ENCODE data around the gene TPRN.

TPRN gene

GRCh38 chr9:137192448-137192780 is 8.1 kb downstream of the TPRN start:
- POLR2A ChIA-PET, result interaction anchor here (1.5 to 1.7 kb wide), 3 partner anchors 13 to 106 kb away, joined by 4 to 6 read pairs (median 5); partner anchors contain the start of genes MAN1B1, NDOR1 and TMEM203
- no peak for TF ChIP-seq FOXK2 (IDR thresholded peaks at IDR 0.05)
- TF ChIP-seq TARDBP (IDR thresholded peaks at IDR 0.05), result no peak
- TF ChIP-seq ZNF384 (IDR thresholded peaks at IDR 0.05), result no peak
- TF ChIP-seq HDGF (IDR thresholded peaks at IDR 0.05; ENCODE audit: borderline replicate concordance), result no peak
- no peak for TF ChIP-seq BHLHE40 (IDR thresholded peaks at IDR 0.05; ENCODE audit: borderline replicate concordance)
- TF ChIP-seq LEF1 (IDR thresholded peaks at IDR 0.05; ENCODE audit: borderline replicate concordance), result no peak
- TF ChIP-seq CTBP1 (IDR thresholded peaks at IDR 0.05; ENCODE audit: borderline replicate concordance), result no peak
- TF ChIP-seq, protein P1, sequence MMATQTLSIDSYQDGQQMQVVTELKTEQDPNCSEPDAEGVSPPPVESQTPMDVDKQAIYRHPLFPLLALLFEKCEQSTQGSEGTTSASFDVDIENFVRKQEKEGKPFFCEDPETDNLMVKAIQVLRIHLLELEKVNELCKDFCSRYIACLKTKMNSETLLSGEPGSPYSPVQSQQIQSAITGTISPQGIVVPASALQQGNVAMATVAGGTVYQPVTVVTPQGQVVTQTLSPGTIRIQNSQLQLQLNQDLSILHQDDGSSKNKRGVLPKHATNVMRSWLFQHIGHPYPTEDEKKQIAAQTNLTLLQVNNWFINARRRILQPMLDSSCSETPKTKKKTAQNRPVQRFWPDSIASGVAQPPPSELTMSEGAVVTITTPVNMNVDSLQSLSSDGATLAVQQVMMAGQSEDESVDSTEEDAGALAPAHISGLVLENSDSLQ (IDR thresholded peaks at IDR 0.05), result no peak
- TF ChIP-seq SUZ12 (IDR thresholded peaks at IDR 0.05), result no peak
- TF ChIP-seq FOXM1 (IDR thresholded peaks at IDR 0.05; ENCODE audit: borderline replicate concordance), result no peak
- TF ChIP-seq ELF4 (IDR thresholded peaks at IDR 0.05), result no peak
- no peak for TF ChIP-seq L3MBTL2 (conservative IDR thresholded peaks at IDR 0.05)
- no peak for TF ChIP-seq FOXA1 (IDR thresholded peaks at IDR 0.05)
- TF ChIP-seq NFRKB (IDR thresholded peaks at IDR 0.05), result no peak
- no peak for TF ChIP-seq ARNT (IDR thresholded peaks at IDR 0.05)
- CTCF ChIA-PET, result interaction anchor here (0.6 kb wide), 1 partner anchor 688 kb away, joined by 3 read pairs; no protein-coding TSS in a partner anchor
- no peak for DNase-seq (ENCODE audit: extremely low spot score)

DNA sequence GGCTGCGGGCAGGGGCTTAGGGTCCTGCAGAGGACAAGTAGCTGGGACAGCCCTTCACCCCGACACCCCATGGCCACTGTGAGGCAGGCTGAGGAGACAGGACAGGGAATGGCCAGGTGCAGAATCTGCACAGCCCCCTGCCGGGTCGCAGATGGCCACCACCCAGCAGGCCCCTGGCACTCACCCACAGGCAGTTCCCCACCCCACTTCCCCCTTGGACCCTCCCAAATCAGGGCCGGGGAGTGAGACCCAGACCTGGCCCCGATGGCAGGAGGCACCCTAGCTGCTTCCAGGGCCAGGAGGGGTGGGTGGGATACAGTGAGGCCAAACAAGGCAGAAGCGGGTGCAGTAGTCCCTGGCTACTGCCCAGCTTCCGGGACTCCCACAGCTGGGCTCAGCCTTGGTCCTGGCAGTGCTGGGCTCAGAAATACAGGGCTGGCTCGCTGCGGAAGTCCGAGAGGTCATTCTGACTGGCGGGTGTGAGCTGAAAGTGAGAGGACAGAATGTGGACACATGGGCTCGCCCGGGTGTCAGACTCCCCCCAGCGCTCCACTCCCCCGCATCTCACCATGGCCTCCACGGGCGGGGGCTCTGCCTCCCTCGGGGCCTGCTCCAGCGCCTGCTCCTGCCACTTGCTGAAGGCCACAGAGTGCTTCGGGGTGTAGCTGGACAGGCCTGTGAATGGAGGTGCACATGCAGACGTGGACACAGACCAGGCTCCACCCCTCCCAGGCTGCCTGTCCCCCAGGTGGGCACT is 8.7 kb downstream of the TPRN start:
- CTCF ChIA-PET, result interaction anchor here (0.6 kb wide), 1 partner anchor 689 kb away, joined by 3 read pairs; no protein-coding TSS in a partner anchor
- POLR2A ChIA-PET, result interaction anchor here (1.3 to 2.0 kb wide), 5 partner anchors 9 to 105 kb away, joined by 3 to 6 read pairs (median 5); partner anchors contain the start of genes MAN1B1, NDOR1, TMEM203 and TPRN
- TF ChIP-seq ZNF384 (IDR thresholded peaks at IDR 0.05), result no peak
- no peak for TF ChIP-seq BHLHE40 (IDR thresholded peaks at IDR 0.05; ENCODE audit: borderline replicate concordance)
- no peak for TF ChIP-seq FOXA1 (IDR thresholded peaks at IDR 0.05)
- no peak for TF ChIP-seq L3MBTL2 (conservative IDR thresholded peaks at IDR 0.05)
- no peak for TF ChIP-seq ARNT (IDR thresholded peaks at IDR 0.05)
- no peak for TF ChIP-seq NFRKB (IDR thresholded peaks at IDR 0.05)
- TF ChIP-seq TARDBP (IDR thresholded peaks at IDR 0.05), result no peak
- TF ChIP-seq CTBP1 (IDR thresholded peaks at IDR 0.05; ENCODE audit: borderline replicate concordance), result no peak
- no peak for TF ChIP-seq SP1 (IDR thresholded peaks at IDR 0.05)

GRCh38 chr9:137191245-137191644 is 9.3 kb downstream of the TPRN start:
- no peak for TF ChIP-seq ELF4 (IDR thresholded peaks at IDR 0.05)
- no peak for TF ChIP-seq HDGF (IDR thresholded peaks at IDR 0.05; ENCODE audit: borderline replicate concordance)
- no peak for TF ChIP-seq FOXK2 (IDR thresholded peaks at IDR 0.05)
- no peak for TF ChIP-seq FOXA1 (IDR thresholded peaks at IDR 0.05)
- POLR2A ChIA-PET, result interaction anchor here (1.3 to 2.0 kb wide), 4 partner anchors 10 to 105 kb away, joined by 3 to 6 read pairs (median 4); partner anchors contain the start of genes MAN1B1, NDOR1, TMEM203 and TPRN
- no peak for DNase-seq (ENCODE audit: extremely low spot score)
- CTCF ChIA-PET, result no interaction called here

More for the DNA sequence above, 8.7 kb downstream of the TPRN start:
- DNase-seq (ENCODE audit: extremely low spot score), result no peak

DNA sequence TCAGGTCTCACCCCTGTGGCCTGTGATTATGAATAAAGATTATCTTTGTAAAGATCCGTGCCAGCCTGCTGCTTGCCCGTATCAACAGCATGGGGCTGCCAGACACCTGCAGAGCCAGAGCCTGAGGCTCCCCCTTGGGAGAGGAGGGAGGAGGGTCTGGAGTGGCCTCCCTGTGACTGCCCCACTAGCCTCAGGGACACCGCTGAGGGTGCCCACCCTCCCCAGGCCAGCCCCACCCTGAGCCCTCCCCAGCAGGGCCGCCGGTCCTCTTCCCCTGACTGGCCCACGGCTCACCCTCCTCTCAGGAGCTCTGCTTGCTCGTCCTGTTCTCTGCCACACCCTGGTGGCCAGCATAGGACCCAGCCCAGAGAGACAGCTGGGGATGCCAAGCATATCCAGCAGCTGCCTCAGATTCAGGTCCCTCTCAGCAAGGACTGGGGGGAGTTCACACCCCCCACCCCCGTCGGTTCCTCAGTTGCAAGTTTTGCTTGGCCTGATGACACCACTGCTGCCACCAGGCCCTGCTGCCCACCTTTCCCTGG is 10.2 kb downstream of the TPRN start:
- ChIA-PET CTCF (interaction anchor here (1.5 kb wide), 1 partner anchor 47 kb away, joined by 5 read pairs; no protein-coding TSS in a partner anchor), POLR2A (interaction anchor here (1.1 to 2.7 kb wide), 5 partner anchors 8 to 60 kb away, joined by 3 to 19 read pairs (median 6); partner anchors contain the start of gene TPRN)
- no peak for DNase-seq (ENCODE audit: extremely low spot score)
- TF ChIP-seq ELF4 (IDR thresholded peaks at IDR 0.05), result no peak
- no peak for TF ChIP-seq CTBP1 (IDR thresholded peaks at IDR 0.05; ENCODE audit: borderline replicate concordance)
- no peak for TF ChIP-seq SP1 (IDR thresholded peaks at IDR 0.05)
- TF ChIP-seq, protein P1 (IDR thresholded peaks at IDR 0.05), result no peak
- no peak for TF ChIP-seq NFRKB (IDR thresholded peaks at IDR 0.05)
- TF ChIP-seq L3MBTL2 (conservative IDR thresholded peaks at IDR 0.05), result no peak
- no peak for TF ChIP-seq ARNT (IDR thresholded peaks at IDR 0.05)

DNA sequence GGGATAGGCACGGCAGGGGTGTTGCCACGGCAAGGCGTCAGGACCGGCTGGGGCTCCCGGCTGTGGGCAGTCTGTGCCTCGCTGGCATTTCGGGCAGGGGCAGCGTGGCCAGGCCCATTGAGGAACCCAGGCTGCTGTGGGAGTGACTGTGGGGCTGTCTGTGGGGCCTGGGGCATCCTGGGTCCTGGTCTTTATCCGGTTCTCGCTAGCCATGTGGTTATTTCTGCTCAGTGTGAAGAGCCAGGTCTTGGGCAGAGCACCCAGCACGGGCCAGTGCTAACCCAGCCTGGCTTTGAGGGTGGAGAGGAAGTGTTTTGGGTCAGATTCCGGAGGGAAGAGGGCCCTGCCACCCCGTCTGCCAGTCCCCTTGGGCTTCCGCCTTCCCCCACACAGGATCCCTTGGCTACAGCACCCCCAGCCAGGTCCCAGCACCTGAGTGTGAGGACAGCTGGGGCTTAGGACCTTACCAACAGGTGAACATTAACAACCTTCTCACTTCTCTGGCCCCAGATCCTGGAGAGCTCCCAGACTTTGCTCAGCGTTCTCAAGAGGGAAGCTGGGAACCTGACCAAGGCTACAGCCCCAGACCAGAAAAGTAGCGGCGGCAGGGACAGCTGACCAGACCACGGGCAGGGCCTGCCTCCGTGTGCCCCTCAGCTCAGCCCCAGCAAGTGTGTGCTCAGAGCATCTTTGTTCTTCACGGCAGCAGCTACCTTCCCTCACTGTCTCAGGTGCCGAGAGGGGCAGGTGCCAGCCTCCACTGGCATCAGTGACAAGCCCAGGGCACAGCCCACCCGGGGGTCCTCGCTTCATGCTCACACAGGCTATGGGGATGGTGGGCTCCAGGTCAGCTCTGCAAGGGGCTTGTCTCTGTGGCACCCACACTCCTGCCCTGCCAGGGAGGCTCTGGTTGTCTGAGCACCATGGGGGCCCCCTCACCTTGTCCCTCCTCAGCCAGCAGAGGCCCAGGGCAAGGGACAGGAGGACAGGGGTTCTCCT is 10.9 kb downstream of the TPRN start:
- POLR2A ChIA-PET, result interaction anchor here (0.7 to 2.7 kb wide), 21 partner anchors 9 to 103 kb away, joined by 3 to 19 read pairs (median 6); partner anchors contain the start of genes CYSRT1, LRRC26, MAN1B1 and NDOR1
- DNase-seq (ENCODE audit: extremely low spot score), result no peak
- CTCF ChIA-PET, result interaction anchor here (1.3 to 1.5 kb wide), 2 partner anchors 47 to 60 kb away, joined by 3 to 5 read pairs; no protein-coding TSS in a partner anchor
- TF ChIP-seq FOXA1 (IDR thresholded peaks at IDR 0.05), result no peak
- TF ChIP-seq HDGF (IDR thresholded peaks at IDR 0.05; ENCODE audit: borderline replicate concordance), result no peak
- no peak for TF ChIP-seq CTBP1 (IDR thresholded peaks at IDR 0.05; ENCODE audit: borderline replicate concordance)
- TF ChIP-seq ELF4 (IDR thresholded peaks at IDR 0.05), result no peak
- TF ChIP-seq L3MBTL2 (conservative IDR thresholded peaks at IDR 0.05), result no peak
- no peak for TF ChIP-seq LEF1 (IDR thresholded peaks at IDR 0.05; ENCODE audit: borderline replicate concordance)
- TF ChIP-seq FOXK2 (IDR thresholded peaks at IDR 0.05), result no peak
- TF ChIP-seq, protein P1 (IDR thresholded peaks at IDR 0.05), result no peak
- no peak for TF ChIP-seq FOXM1 (IDR thresholded peaks at IDR 0.05; ENCODE audit: borderline replicate concordance)
- no peak for TF ChIP-seq BHLHE40 (IDR thresholded peaks at IDR 0.05; ENCODE audit: borderline replicate concordance)
- no peak for TF ChIP-seq SP1 (IDR thresholded peaks at IDR 0.05)
- no peak for TF ChIP-seq ZNF384 (IDR thresholded peaks at IDR 0.05)
- TF ChIP-seq NFRKB (IDR thresholded peaks at IDR 0.05), result no peak
- no peak for TF ChIP-seq TARDBP (IDR thresholded peaks at IDR 0.05)
- TF ChIP-seq ARNT (IDR thresholded peaks at IDR 0.05), result no peak
- TF ChIP-seq SUZ12 (IDR thresholded peaks at IDR 0.05), result no peak
